ENCODE results near the gene SGK1. TPM values are rescaled to one million over a fixed set of nuclear protein-coding genes. Genes with fewer than 3 reads are reported as not detected.
"Not testable (repeated sequence)": the region's sequence is repeated elsewhere in the genome, so short reads cannot be mapped to it uniquely, and the experiment has no call there.

Gene SGK1
- total RNA-seq, 1 experiment from 2014 or later, result 2.4 TPM

GRCh38 chr6:134211297-134211696, 106.6 kb downstream of the SGK1 start:
- no peaks in the 10 kb centered on the region for H3K36me3 ChIP-seq (ENCODE audit: insufficient read depth, low read length)
- no peaks in the 10 kb centered on the region for H3K4me1 ChIP-seq (ENCODE audit: low read length)
- H3K27me3 ChIP-seq (ENCODE audit: low read length), result no peaks in the 10 kb centered on the region
- H3K4me2 ChIP-seq (ENCODE audit: low read depth, low read length, poor library complexity, severe bottlenecking), result no peak overlapping the region
- no peak for DNase-seq
- H4K20me1 ChIP-seq (ENCODE audit: insufficient read depth, low read depth, low read length), result no peaks in the 10 kb centered on the region
- H3K4me3 ChIP-seq (ENCODE audit: low read length), result no peak overlapping the region
- H3K27ac ChIP-seq (ENCODE audit: low read length), result no peak overlapping the region
- H2AFZ ChIP-seq (ENCODE audit: low read length), result no peak overlapping the region
- no peak overlapping the region for H3K9ac ChIP-seq (ENCODE audit: low read length)
- no peaks in the 10 kb centered on the region for H3K79me2 ChIP-seq (ENCODE audit: low read length)
- no peaks in the 10 kb centered on the region for H3K9me3 ChIP-seq (ENCODE audit: low read length)
- H3K9me2 ChIP-seq (replicated peaks; ENCODE audit: insufficient read depth, low read length), result no peaks in the 10 kb centered on the region

GRCh38 chr6:134207421-134207820, 110.5 kb downstream of the SGK1 start:
- Histone ChIP-seq H4K20me1 (ENCODE audit: insufficient read depth, low read depth, low read length) (no peaks in the 10 kb centered on the region), H3K27ac (ENCODE audit: low read length) (no peak overlapping the region), H3K9me2 (replicated peaks; ENCODE audit: insufficient read depth, low read length) (no peaks in the 10 kb centered on the region), H3K9me3 (ENCODE audit: low read length) (no peaks in the 10 kb centered on the region), H3K4me2 (ENCODE audit: low read depth, low read length, poor library complexity, severe bottlenecking) (no peak overlapping the region), H3K27me3 (ENCODE audit: low read length) (no peaks in the 10 kb centered on the region), H3K4me1 (ENCODE audit: low read length) (no peaks in the 10 kb centered on the region), H3K79me2 (ENCODE audit: low read length) (no peaks in the 10 kb centered on the region), H3K9ac (ENCODE audit: low read length) (no peak overlapping the region), H3K36me3 (ENCODE audit: insufficient read depth, low read length) (no peaks in the 10 kb centered on the region), H2AFZ (ENCODE audit: low read length) (no peak overlapping the region), H3K4me3 (ENCODE audit: low read length) (no peak overlapping the region)
- DNase-seq, result no peak

GRCh38 chr6:134205366-134205765, 112.5 kb downstream of the SGK1 start:
- Histone ChIP-seq H3K9ac (ENCODE audit: low read length) (no peak overlapping the region), H3K27me3 (ENCODE audit: low read length) (no peaks in the 10 kb centered on the region), H3K9me3 (ENCODE audit: low read length) (no peaks in the 10 kb centered on the region), H4K20me1 (ENCODE audit: insufficient read depth, low read depth, low read length) (no peaks in the 10 kb centered on the region), H3K4me2 (ENCODE audit: low read depth, low read length, poor library complexity, severe bottlenecking) (no peak overlapping the region), H3K4me3 (ENCODE audit: low read length) (no peak overlapping the region), H3K79me2 (ENCODE audit: low read length) (no peaks in the 10 kb centered on the region), H3K9me2 (replicated peaks; ENCODE audit: insufficient read depth, low read length) (no peaks in the 10 kb centered on the region), H3K36me3 (ENCODE audit: insufficient read depth, low read length) (no peaks in the 10 kb centered on the region), H2AFZ (ENCODE audit: low read length) (no peak overlapping the region), H3K27ac (ENCODE audit: low read length) (no peak overlapping the region), H3K4me1 (ENCODE audit: low read length) (no peaks in the 10 kb centered on the region)
- DNase-seq, result no peak

- DNase-seq; H3K9me3 ChIP-seq (ENCODE audit: low read length); H2AFZ ChIP-seq (ENCODE audit: low read length); H3K27ac ChIP-seq (ENCODE audit: low read length); H3K4me2 ChIP-seq (ENCODE audit: low read depth, low read length, poor library complexity, severe bottlenecking); H3K36me3 ChIP-seq (ENCODE audit: insufficient read depth, low read length); H3K4me3 ChIP-seq (ENCODE audit: low read length); H3K27me3 ChIP-seq (ENCODE audit: low read length); H3K4me1 ChIP-seq (ENCODE audit: low read length); H4K20me1 ChIP-seq (ENCODE audit: insufficient read depth, low read depth, low read length); H3K9ac ChIP-seq (ENCODE audit: low read length); H3K9me2 ChIP-seq (replicated peaks; ENCODE audit: insufficient read depth, low read length); H3K79me2 ChIP-seq (ENCODE audit: low read length): not testable (repeated sequence)
Observed at GRCh38 chr6:134204759-134205158, 113.2 kb downstream of the SGK1 start.

- H3K4me3 ChIP-seq (ENCODE audit: low read length), result no peak overlapping the region
- no peaks in the 10 kb centered on the region for H3K4me1 ChIP-seq (ENCODE audit: low read length)
- no peak overlapping the region for H3K27ac ChIP-seq (ENCODE audit: low read length)
- H4K20me1 ChIP-seq (ENCODE audit: insufficient read depth, low read depth, low read length), result no peaks in the 10 kb centered on the region
- H3K36me3 ChIP-seq (ENCODE audit: insufficient read depth, low read length), result no peaks in the 10 kb centered on the region
- H3K79me2 ChIP-seq (ENCODE audit: low read length), result no peaks in the 10 kb centered on the region
- H3K9me3 ChIP-seq (ENCODE audit: low read length), result no peaks in the 10 kb centered on the region
- H3K9me2 ChIP-seq (replicated peaks; ENCODE audit: insufficient read depth, low read length), result no peaks in the 10 kb centered on the region
- H3K27me3 ChIP-seq (ENCODE audit: low read length), result no peaks in the 10 kb centered on the region
- no peak overlapping the region for H3K4me2 ChIP-seq (ENCODE audit: low read depth, low read length, poor library complexity, severe bottlenecking)
- no peak overlapping the region for H3K9ac ChIP-seq (ENCODE audit: low read length)
- H2AFZ ChIP-seq (ENCODE audit: low read length), result no peak overlapping the region
- no peak for DNase-seq
Observed at GRCh38 chr6:134204031-134204430, 113.9 kb downstream of the SGK1 start.

GRCh38 chr6:134201716-134202115, 116.2 kb downstream of the SGK1 start:
- H3K4me3 ChIP-seq (ENCODE audit: low read length), result no peak overlapping the region
- H3K36me3 ChIP-seq (ENCODE audit: insufficient read depth, low read length), result no peaks in the 10 kb centered on the region

GRCh38 chr6:134199848-134200606, 117.9 kb downstream of the SGK1 start:
- Histone ChIP-seq H3K36me3 (ENCODE audit: insufficient read depth, low read length) (no peaks in the 10 kb centered on the region), H3K27ac (ENCODE audit: low read length) (no peak overlapping the region), H4K20me1 (ENCODE audit: insufficient read depth, low read depth, low read length) (no peaks in the 10 kb centered on the region), H3K79me2 (ENCODE audit: low read length) (no peaks in the 10 kb centered on the region), H3K9me3 (ENCODE audit: low read length) (no peaks in the 10 kb centered on the region), H3K9me2 (replicated peaks; ENCODE audit: insufficient read depth, low read length) (no peaks in the 10 kb centered on the region), H3K4me1 (ENCODE audit: low read length) (no peaks in the 10 kb centered on the region), H3K9ac (ENCODE audit: low read length) (no peak overlapping the region), H3K4me3 (ENCODE audit: low read length) (no peak overlapping the region), H2AFZ (ENCODE audit: low read length) (no peak overlapping the region), H3K27me3 (ENCODE audit: low read length) (no peaks in the 10 kb centered on the region), H3K4me2 (ENCODE audit: low read depth, low read length, poor library complexity, severe bottlenecking) (no peak overlapping the region)
- DNase-seq, result no peak

More at GRCh38 chr6:134201716-134202115, 116.2 kb downstream of the SGK1 start:
- Histone ChIP-seq H3K9me2 (replicated peaks; ENCODE audit: insufficient read depth, low read length) (no peaks in the 10 kb centered on the region), H3K9me3 (ENCODE audit: low read length) (no peaks in the 10 kb centered on the region), H4K20me1 (ENCODE audit: insufficient read depth, low read depth, low read length) (no peaks in the 10 kb centered on the region), H3K4me1 (ENCODE audit: low read length) (no peaks in the 10 kb centered on the region), H3K27ac (ENCODE audit: low read length) (no peak overlapping the region), H3K4me2 (ENCODE audit: low read depth, low read length, poor library complexity, severe bottlenecking) (no peak overlapping the region), H3K9ac (ENCODE audit: low read length) (no peak overlapping the region), H3K27me3 (ENCODE audit: low read length) (no peaks in the 10 kb centered on the region), H2AFZ (ENCODE audit: low read length) (no peak overlapping the region), H3K79me2 (ENCODE audit: low read length) (no peaks in the 10 kb centered on the region)
- DNase-seq, result no peak

GRCh38 chr6:134198093-134198492, 119.8 kb downstream of the SGK1 start:
- Histone ChIP-seq H3K79me2 (ENCODE audit: low read length) (no peaks in the 10 kb centered on the region), H3K4me1 (ENCODE audit: low read length) (no peaks in the 10 kb centered on the region), H3K4me2 (ENCODE audit: low read depth, low read length, poor library complexity, severe bottlenecking) (no peak overlapping the region), H3K27ac (ENCODE audit: low read length) (no peak overlapping the region), H4K20me1 (ENCODE audit: insufficient read depth, low read depth, low read length) (no peaks in the 10 kb centered on the region), H3K36me3 (ENCODE audit: insufficient read depth, low read length) (no peaks in the 10 kb centered on the region), H3K9me3 (ENCODE audit: low read length) (no peaks in the 10 kb centered on the region), H3K4me3 (ENCODE audit: low read length) (no peak overlapping the region), H3K9ac (ENCODE audit: low read length) (no peak overlapping the region), H3K27me3 (ENCODE audit: low read length) (no peaks in the 10 kb centered on the region), H2AFZ (ENCODE audit: low read length) (no peak overlapping the region), H3K9me2 (replicated peaks; ENCODE audit: insufficient read depth, low read length) (no peaks in the 10 kb centered on the region)
- DNase-seq, result no peak

Data from Karpas-422 (cell line).